ENCODE data around the gene PCDHGA12. TPM values are rescaled to one million over a fixed set of nuclear protein-coding genes. Genes with fewer than 3 reads are reported as not detected.
"Not testable (repeated sequence)": the region's sequence is repeated elsewhere in the genome, so short reads cannot be mapped to it uniquely, and the experiment has no call there.

Gene PCDHGA12
- total RNA-seq, 1 donor from 2014 or later = 4.8 TPM

DNA sequence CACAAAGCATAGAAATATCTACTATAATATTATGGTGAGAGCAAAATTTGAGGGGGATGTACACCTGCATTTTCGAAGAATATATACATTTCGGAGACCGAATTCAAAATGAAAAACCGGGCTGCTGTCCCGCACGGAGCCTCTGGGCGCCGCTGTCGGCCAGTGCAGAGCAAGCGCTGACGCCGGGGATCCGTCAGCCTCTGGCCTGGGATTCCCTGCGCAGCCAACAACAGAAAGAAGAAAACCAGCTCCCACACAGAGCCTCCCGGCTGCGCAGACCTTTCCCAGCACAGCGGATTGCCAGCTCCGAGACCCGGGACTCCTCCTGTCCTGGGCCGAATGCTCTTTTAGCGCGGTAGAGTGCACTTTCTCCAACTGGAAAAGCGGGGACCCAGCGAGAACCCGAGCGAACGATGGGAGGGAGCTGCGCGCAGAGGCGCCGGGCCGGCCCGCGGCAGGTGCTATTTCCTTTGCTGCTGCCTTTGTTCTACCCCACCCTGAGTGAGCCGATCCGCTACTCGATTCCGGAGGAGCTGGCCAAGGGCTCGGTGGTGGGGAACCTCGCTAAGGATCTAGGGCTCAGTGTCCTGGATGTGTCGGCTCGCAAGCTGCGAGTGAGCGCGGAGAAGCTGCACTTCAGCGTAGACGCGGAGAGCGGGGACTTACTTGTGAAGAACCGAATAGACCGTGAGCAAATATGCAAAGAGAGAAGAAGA is 22.4 kb upstream of the PCDHGA12 start, which contains the start of gene PCDHGB6:
TSS of gene PCDHGB6 (plus strand) at position 232 of the 716 bp plus-strand sequence. CDS start at position 414, 182 bp downstream.
- H3K27me3 ChIP-seq (ENCODE audit: low read depth); intact Hi-C loops (cut with micrococcal nuclease): not testable (repeated sequence)
- peak; percentile 52 for DNase-seq
- Histone ChIP-seq H3K27ac (replicated peaks) (peak within 1 kb of the TSS; percentile 68), H3K4me1 (peaks cover 22% of the 10 kb centered on the region), H3K9me3 (replicated peaks) (peaks cover 100% of the 10 kb centered on the region), H3K36me3 (peaks cover 54% of the 10 kb centered on the region), H3K4me3 (peak within 1 kb of the TSS; percentile 58)
- peak; percentile 72 for TF ChIP-seq CTCF (IDR thresholded peaks at IDR 0.05; ENCODE audit: borderline replicate concordance)

- no peak for TF ChIP-seq CTCF (IDR thresholded peaks at IDR 0.05; ENCODE audit: borderline replicate concordance)
- Histone ChIP-seq H3K4me3 (no peak overlapping the region), H3K4me1 (peaks cover 36% of the 10 kb centered on the region), H3K27me3 (ENCODE audit: low read depth) (no peaks in the 10 kb centered on the region), H3K36me3 (peaks cover 54% of the 10 kb centered on the region), H3K27ac (replicated peaks) (no peak overlapping the region), H3K9me3 (replicated peaks) (peaks cover 100% of the 10 kb centered on the region)
- intact Hi-C loops (cut with micrococcal nuclease) = loop anchor here (10.0 kb wide), 1 partner anchor 145 kb away; no protein-coding TSS in a partner anchor
- DNase-seq = no peak
These were observed 20.6 kb upstream of the PCDHGA12 start for GRCh38 chr5:141409598-141410306.

- Histone ChIP-seq H3K27me3 (ENCODE audit: low read depth) (no peaks in the 10 kb centered on the region), H3K27ac (replicated peaks) (no peak overlapping the region), H3K4me3 (no peak overlapping the region), H3K4me1 (peaks cover 36% of the 10 kb centered on the region), H3K36me3 (peaks cover 41% of the 10 kb centered on the region), H3K9me3 (replicated peaks) (peaks cover 100% of the 10 kb centered on the region)
- intact Hi-C loops (cut with micrococcal nuclease) = loop anchor here (10.0 kb wide), 1 partner anchor 143 kb away; no protein-coding TSS in a partner anchor
- DNase-seq = no peak
- TF ChIP-seq CTCF (IDR thresholded peaks at IDR 0.05; ENCODE audit: borderline replicate concordance) = no peak
These were observed 18.7 kb upstream of the PCDHGA12 start for GRCh38 chr5:141411575-141411974.

- H3K27ac ChIP-seq (replicated peaks) = peak within 1 kb of the TSS; percentile 50
- peak; percentile 66 for TF ChIP-seq CTCF (IDR thresholded peaks at IDR 0.05; ENCODE audit: borderline replicate concordance)
- no peaks in the 10 kb centered on the region for H3K27me3 ChIP-seq (ENCODE audit: low read depth)
- H3K36me3 ChIP-seq = peaks cover 41% of the 10 kb centered on the region
- intact Hi-C loops (cut with micrococcal nuclease) = loop anchor here (10.0 kb wide), 1 partner anchor 142 kb away; no protein-coding TSS in a partner anchor
- peaks cover 99% of the 10 kb centered on the region for H3K9me3 ChIP-seq (replicated peaks)
- DNase-seq = no peak
- H3K4me3 ChIP-seq = peak within 1 kb of the TSS; percentile 54
- peaks cover 46% of the 10 kb centered on the region for H3K4me1 ChIP-seq
These were observed 17.3 kb upstream of the PCDHGA12 start, which contains the start of gene PCDHGA10 for GRCh38 chr5:141412854-141413539. Gene PCDHGA10 (plus strand): TSS chr5:141412987. CDS start chr5:141413176, 189 bp downstream.

DNA sequence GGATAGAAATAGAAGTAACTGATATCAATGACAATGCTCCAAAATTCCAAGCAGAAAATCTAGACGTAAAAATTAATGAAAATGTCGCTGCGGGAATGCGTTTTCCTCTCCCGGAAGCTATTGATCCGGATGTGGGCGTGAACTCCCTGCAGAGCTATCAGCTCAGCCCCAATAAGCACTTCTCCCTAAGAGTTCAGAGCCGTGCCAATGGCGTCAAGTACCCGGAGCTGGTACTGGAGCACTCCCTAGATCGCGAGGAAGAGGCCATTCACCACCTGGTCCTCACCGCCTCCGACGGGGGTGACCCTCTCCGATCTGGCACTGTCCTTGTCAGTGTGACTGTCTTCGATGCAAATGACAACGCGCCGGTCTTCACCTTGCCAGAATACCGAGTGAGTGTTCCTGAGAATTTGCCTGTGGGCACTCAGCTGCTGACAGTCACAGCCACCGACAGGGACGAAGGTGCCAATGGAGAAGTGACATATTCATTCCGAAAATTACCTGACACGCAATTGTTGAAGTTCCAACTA is 16.7 kb upstream of the PCDHGA12 start:
- H3K9me3 ChIP-seq (replicated peaks) = peaks cover 99% of the 10 kb centered on the region
- no peak for DNase-seq
- no peak for TF ChIP-seq CTCF (IDR thresholded peaks at IDR 0.05; ENCODE audit: borderline replicate concordance)
- peaks cover 52% of the 10 kb centered on the region for H3K4me1 ChIP-seq
- H3K4me3 ChIP-seq = peak overlapping the region; percentile 54
- H3K36me3 ChIP-seq = peaks cover 44% of the 10 kb centered on the region
- peak overlapping the region; percentile 50 for H3K27ac ChIP-seq (replicated peaks)
- intact Hi-C loops (cut with micrococcal nuclease) = loop anchor here (10.0 kb wide), 1 partner anchor 141 kb away; no protein-coding TSS in a partner anchor
- no peaks in the 10 kb centered on the region for H3K27me3 ChIP-seq (ENCODE audit: low read depth)

- not testable (repeated sequence) for H3K4me3 ChIP-seq
These were observed 15.6 kb upstream of the PCDHGA12 start for GRCh38 chr5:141414548-141415274.

DNA sequence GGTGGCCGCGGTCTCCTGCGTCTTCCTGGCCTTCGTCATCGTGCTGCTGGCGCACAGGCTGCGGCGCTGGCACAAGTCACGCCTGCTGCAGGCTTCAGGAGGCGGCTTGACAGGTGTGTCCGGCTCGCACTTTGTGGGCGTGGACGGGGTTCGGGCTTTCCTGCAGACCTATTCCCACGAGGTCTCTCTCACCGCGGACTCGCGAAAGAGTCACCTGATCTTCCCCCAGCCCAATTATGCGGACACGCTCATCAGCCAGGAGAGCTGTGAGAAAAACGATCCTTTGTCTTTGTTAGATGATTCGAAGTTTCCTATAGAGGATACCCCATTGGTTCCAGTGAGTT is 15.1 kb upstream of the PCDHGA12 start:
- not testable (repeated sequence) for DNase-seq; H3K27me3 ChIP-seq (ENCODE audit: low read depth); H3K4me3 ChIP-seq; H3K27ac ChIP-seq (replicated peaks)
- H3K4me1 ChIP-seq = peaks cover 59% of the 10 kb centered on the region
- H3K36me3 ChIP-seq = peaks cover 48% of the 10 kb centered on the region
- H3K9me3 ChIP-seq (replicated peaks) = peaks cover 99% of the 10 kb centered on the region
- intact Hi-C loops (cut with micrococcal nuclease) = loop anchor here (10.0 kb wide), 1 partner anchor 140 kb away; no protein-coding TSS in a partner anchor

More at GRCh38 chr5:141414548-141415274, 15.6 kb upstream of the PCDHGA12 start:
- intact Hi-C loops (cut with micrococcal nuclease) = loop anchor here (10.0 kb wide), 1 partner anchor 140 kb away; no protein-coding TSS in a partner anchor
- peaks cover 57% of the 10 kb centered on the region for H3K4me1 ChIP-seq
- H3K27me3 ChIP-seq (ENCODE audit: low read depth); DNase-seq; H3K27ac ChIP-seq (replicated peaks): not testable (repeated sequence)
- H3K9me3 ChIP-seq (replicated peaks) = peaks cover 99% of the 10 kb centered on the region
- peaks cover 49% of the 10 kb centered on the region for H3K36me3 ChIP-seq
